Heart left ventricle (tissue), 13 donors: Measurements from ENCODE around the gene KCNJ16.

Experiments used
- POLR2A ChIP-seq, 2 donors: fragments of 450-650 bp; IDR thresholded peaks; one replicate each; pipeline ENCODE4 v1.6.1; 2017; ENCODE audit warnings: antibody characterized with exemption in 2 of 2, mild to moderate bottlenecking in 2 of 2, moderate library complexity in 2 of 2
- TF ChIP-seq, protein P1 (sequence below), 12 donors: fragments of 200-600 bp; sonication (generic) in 4 of 12; IDR thresholded peaks; one replicate each; pipeline versions ENCODE4 v1.5.0 to v1.8.0; 2018 to 2022; ENCODE audit warnings: antibody characterized with exemption in 12 of 12, mild to moderate bottlenecking in 5 of 12
- donor health status: ischemic (EF 13 %, LVEDD 7.1; RV severe dilation, severe dysfunction).
- donor health status: DM: no; HTN: yes; CAD: no.
- donor health status: DM: no; HTN: no; CAD: no.
- donor health status: ischemic (EF 25% LVEDD 6.9; RV normal size, moderate dysfunction).
- donor health status: ischemic (EF 25% LVEDD 5.7; RV mildly dilated, moderate dysfunction).
- donor health status: ischemic (EF 35%, LVEDD 5.7; RV mildly dilated, moderate dysfunction).
- donor health status: nonischemic (EF 11% LVEDD 7.7; RV severe dilation, severe dysfunction).
- donor health status: DM: yes; HTN: yes; CAD: no.
- donor health status: PGD.
- donor health status: ischemic (EF 29% LVEDD 5.4; RV normal size, mild dysfunction).
- donor health status: nonischemic (EF 23%, LVEDD 6.1; RV moderate dilation, normal function).

DNA sequence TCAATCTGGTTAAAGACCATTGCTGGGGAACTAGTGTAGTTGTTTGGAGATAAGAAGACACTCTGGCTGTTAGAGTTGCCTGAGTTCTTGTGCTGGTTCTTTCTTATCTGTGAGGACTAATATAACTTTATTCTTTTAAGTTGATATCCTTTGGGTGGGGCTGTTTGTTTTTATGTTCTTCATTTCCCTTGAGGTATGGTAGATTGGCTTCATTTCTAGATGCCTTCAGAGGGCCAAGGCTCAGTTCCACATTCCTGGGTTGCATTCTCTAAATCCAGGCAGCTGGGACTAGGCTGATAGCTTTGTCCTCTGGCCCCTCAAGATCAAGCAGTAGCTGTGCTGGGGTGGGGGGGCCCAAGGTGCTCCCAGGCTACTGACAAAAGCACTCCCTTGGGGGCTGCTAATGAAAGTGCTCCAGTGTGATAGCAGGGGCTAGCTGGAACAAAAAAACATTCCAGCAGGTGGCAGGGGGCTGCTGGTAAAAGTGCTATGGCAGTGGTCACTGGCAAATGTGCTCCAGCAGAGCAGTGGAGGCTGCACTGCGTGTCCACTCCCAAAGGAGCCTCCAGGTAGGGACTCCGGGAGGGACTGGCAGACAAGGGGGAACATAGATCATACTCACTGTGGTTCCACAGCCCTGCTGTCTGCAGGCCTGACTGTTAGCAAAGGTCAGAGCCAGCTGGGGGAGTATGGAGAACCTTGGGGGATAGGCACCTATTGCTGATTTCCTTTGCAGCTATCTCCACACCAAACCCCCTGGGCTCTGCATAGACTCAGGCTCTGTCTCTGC, 45.9 kb upstream of the KCNJ16 start:
- TF ChIP-seq, protein P1, sequence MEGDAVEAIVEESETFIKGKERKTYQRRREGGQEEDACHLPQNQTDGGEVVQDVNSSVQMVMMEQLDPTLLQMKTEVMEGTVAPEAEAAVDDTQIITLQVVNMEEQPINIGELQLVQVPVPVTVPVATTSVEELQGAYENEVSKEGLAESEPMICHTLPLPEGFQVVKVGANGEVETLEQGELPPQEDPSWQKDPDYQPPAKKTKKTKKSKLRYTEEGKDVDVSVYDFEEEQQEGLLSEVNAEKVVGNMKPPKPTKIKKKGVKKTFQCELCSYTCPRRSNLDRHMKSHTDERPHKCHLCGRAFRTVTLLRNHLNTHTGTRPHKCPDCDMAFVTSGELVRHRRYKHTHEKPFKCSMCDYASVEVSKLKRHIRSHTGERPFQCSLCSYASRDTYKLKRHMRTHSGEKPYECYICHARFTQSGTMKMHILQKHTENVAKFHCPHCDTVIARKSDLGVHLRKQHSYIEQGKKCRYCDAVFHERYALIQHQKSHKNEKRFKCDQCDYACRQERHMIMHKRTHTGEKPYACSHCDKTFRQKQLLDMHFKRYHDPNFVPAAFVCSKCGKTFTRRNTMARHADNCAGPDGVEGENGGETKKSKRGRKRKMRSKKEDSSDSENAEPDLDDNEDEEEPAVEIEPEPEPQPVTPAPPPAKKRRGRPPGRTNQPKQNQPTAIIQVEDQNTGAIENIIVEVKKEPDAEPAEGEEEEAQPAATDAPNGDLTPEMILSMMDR (IDR thresholded peaks at IDR 0.05), result no peak
- no peak for TF ChIP-seq POLR2A (IDR thresholded peaks at IDR 0.05)
